Ascending aorta (tissue), 2 donors: ENCODE measurements around the gene KCNIP4. TPM values are rescaled to one million over a fixed set of nuclear protein-coding genes. Genes with fewer than 3 reads are reported as not detected.

ENCODE experiments used
- DNase-seq, 2 donors: peaks; one replicate each; pipeline ENCODE4 v3.0.0-alpha.2; 2019; ENCODE audit warnings: low spot score in 2 of 2
- H3K27ac ChIP-seq, 2 donors: fragments of 200-600 bp; sonication (generic); one replicate each; pipeline ENCODE4 v1.5.1; 2016 to 2017; ENCODE audit warnings: mild to moderate bottlenecking in 1 of 2
- H3K27me3 ChIP-seq: fragments of 200-600 bp; sonication (generic); one replicate; pipeline ENCODE4 v1.5.1; 2017
- H3K36me3 ChIP-seq, 2 donors: fragments of 200-600 bp; sonication (generic); one replicate each; pipeline ENCODE4 v1.5.1; 2016
- H3K4me1 ChIP-seq, 2 donors: fragments of 200-600 bp; sonication (generic); one replicate each; pipeline ENCODE4 v1.5.1; 2016 to 2017; ENCODE audit warnings: mild to moderate bottlenecking in 1 of 2
- H3K4me3 ChIP-seq, 2 donors: fragments of 200-600 bp; sonication (generic); one replicate each; pipeline ENCODE4 v1.5.1; 2016 to 2017; ENCODE audit warnings: mild to moderate bottlenecking in 1 of 2
- H3K9me3 ChIP-seq, 2 donors: fragments of 200-600 bp; sonication (generic); one replicate each; pipeline ENCODE4 v1.5.1; 2016
- intact Hi-C: fragments of 100-400 bp; cut with DNase I; formaldehyde crosslinking; loops from one replicate; pipeline ENCODE4 v1.15.1; 2023
- total RNA-seq: library from RNA; depleted of rRNA; stranded (reverse); fragments of >200 nt; gene quantifications from one replicate; pipeline ENCODE4 v1.1.0, GENCODE V29; 2016
- TF ChIP-seq, protein P1 (sequence below), 3 experiments: fragments of 200-600 bp in 2 of 3; fragments of 450-650 bp in 1 of 3; sonication (generic) in 2 of 3; IDR thresholded peaks; one replicate each; pipeline ENCODE4 v1.5.1; 2016 to 2019; ENCODE audit warnings: antibody characterized with exemption in 3 of 3, mild to moderate bottlenecking in 1 of 3, moderate library complexity in 1 of 3

KCNIP4 gene
- total RNA-seq, 1 donor from 2014 or later, result not detected

DNA sequence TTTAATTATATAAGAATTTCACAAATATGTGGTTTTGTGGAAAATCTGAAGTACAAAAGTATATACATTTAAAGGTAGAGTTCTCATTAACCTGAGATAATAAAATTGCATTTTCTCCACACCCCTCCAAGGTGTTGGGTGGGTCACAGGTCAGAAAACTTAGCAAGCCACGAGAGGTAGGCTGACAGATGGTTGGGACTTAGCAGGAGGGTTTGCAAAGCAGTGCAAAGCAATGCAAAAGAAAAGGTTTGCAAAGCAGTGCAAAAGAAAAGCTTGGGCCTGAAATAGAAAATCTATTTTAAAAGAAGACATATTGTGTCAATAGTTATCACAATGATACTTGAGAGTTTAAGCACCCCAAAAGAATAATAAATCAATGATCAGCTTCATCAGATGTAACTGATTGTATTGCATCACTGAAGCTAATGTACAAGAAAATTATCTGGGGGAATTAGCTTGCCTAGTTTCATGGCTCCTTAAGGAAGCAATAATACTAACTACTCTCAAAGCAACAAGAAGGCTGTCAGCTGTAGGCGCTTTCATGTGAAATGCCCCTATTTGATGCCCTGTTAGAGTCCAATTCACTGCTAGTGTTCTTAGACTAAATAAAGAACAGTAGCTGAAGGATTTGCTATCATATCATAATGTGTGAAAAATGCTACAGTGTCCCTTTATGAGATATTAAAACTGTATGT, 319.5 kb downstream of the KCNIP4 start:
- Histone ChIP-seq H3K36me3 (no peaks in the 10 kb centered on the region), H3K27me3 (no peaks in the 10 kb centered on the region), H3K27ac (no peak overlapping the region), H3K4me3 (no peak overlapping the region), H3K4me1 (no peaks in the 10 kb centered on the region), H3K9me3 (no peaks in the 10 kb centered on the region)
- DNase-seq, result no peak
- intact Hi-C loops, result no loop called here
- TF ChIP-seq, protein P1, sequence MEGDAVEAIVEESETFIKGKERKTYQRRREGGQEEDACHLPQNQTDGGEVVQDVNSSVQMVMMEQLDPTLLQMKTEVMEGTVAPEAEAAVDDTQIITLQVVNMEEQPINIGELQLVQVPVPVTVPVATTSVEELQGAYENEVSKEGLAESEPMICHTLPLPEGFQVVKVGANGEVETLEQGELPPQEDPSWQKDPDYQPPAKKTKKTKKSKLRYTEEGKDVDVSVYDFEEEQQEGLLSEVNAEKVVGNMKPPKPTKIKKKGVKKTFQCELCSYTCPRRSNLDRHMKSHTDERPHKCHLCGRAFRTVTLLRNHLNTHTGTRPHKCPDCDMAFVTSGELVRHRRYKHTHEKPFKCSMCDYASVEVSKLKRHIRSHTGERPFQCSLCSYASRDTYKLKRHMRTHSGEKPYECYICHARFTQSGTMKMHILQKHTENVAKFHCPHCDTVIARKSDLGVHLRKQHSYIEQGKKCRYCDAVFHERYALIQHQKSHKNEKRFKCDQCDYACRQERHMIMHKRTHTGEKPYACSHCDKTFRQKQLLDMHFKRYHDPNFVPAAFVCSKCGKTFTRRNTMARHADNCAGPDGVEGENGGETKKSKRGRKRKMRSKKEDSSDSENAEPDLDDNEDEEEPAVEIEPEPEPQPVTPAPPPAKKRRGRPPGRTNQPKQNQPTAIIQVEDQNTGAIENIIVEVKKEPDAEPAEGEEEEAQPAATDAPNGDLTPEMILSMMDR (IDR thresholded peaks at IDR 0.05), result no peak

DNA sequence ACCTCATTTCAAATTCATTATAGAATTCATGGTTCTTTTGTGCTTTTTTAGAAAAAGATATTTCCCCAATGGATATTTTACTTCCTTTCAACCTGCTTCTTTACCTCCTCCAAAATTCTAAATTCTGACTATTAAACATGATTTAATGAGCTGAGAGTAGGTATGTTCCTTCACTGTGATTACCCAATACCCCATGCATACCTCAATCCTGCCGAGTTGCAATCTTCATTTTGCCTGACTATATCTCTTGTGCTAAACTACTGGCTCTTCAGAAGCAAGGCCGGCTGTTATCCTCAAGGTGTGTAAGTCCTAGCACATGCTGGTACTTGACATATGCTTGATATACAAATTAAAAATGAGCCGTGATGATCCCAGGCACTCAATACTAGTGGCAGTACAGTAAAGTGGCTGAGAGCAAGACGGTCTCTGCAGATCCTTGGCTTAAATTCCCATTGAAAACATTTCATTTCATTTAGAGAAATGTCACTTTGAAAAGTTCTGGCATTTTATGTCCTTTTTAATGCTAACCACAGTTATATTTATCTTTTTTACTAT, 320.4 kb downstream of the KCNIP4 start:
- TF ChIP-seq, protein P1 (IDR thresholded peaks at IDR 0.05), result no peak
- no peaks in the 10 kb centered on the region for H3K4me1 ChIP-seq
- no peaks in the 10 kb centered on the region for H3K9me3 ChIP-seq
- H3K27ac ChIP-seq, result no peak overlapping the region
- no peaks in the 10 kb centered on the region for H3K36me3 ChIP-seq
- no peak for DNase-seq
- intact Hi-C loops, result no loop called here
- H3K27me3 ChIP-seq, result no peaks in the 10 kb centered on the region
- H3K4me3 ChIP-seq, result no peak overlapping the region

DNA sequence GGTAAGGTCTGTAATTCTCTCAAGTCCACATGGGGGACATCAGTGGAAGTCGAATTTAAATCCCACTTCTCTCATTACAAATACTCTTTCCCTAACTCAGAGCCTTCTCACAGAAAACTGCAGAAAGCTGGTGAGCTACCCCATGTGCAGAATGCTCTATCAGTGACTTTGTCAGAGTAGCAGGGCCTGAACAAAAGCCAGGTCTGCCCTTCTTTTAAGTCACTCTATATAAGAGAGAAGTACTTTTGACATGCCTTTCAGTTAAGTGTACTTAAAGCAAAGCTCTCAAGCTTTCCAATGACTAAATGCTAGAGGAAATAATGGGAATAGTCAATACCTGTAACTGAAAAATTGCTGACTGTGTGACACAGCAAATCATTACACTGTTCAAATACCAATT, 323.1 kb downstream of the KCNIP4 start:
- no peak overlapping the region for H3K27ac ChIP-seq
- TF ChIP-seq, protein P1 (IDR thresholded peaks at IDR 0.05), result no peak
- H3K27me3 ChIP-seq, result no peaks in the 10 kb centered on the region
- H3K9me3 ChIP-seq, result no peaks in the 10 kb centered on the region
- no peak overlapping the region for H3K4me3 ChIP-seq
- no peak for DNase-seq
- H3K4me1 ChIP-seq, result no peaks in the 10 kb centered on the region
- H3K36me3 ChIP-seq, result no peaks in the 10 kb centered on the region
- intact Hi-C loops, result no loop called here

DNA sequence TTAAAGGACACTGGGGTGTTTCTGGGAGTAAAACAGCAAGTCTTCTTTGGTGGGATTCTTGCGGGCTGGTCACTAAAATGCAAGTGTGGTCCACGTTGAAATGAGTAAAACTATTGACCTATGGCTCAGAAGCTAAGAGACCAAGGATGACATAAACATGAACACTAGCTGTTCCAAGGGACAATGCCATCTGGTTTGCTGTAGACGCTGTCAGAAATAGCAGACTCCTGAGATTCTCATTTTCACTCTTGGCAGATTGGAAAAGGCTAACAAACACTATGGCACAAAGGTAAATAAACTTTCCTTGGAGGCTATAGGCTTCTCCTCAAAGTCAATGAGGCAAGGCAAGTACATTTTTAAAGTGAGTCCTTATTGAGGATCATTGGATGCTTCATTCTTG, 343.6 kb downstream of the KCNIP4 start:
- no peaks in the 10 kb centered on the region for H3K4me1 ChIP-seq
- DNase-seq, result no peak
- TF ChIP-seq, protein P1 (IDR thresholded peaks at IDR 0.05), result no peak
- H3K27ac ChIP-seq, result no peak overlapping the region
- no peaks in the 10 kb centered on the region for H3K36me3 ChIP-seq
- intact Hi-C loops, result no loop called here
- H3K9me3 ChIP-seq, result no peaks in the 10 kb centered on the region
- H3K27me3 ChIP-seq, result no peaks in the 10 kb centered on the region
- H3K4me3 ChIP-seq, result no peak overlapping the region

DNA sequence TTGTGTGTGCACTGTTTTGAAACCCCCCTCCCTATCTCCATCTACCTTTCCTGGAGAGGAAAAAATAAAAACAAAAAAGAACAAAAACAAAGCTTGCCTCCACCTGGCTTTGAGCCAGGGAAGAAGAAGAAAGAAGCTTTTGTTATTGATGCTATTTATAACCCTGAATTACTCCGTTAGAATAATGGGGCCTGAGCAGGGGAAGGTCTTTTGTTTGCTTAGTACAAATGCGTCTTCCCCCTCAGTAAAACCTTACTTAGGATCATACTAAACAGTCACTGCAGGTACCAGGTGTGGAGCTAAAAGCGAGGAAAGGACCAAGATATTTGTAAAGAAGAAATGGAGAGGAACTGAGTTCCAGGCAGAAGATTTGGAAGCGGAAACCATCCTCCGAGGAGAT, 352.1 kb downstream of the KCNIP4 start:
- Histone ChIP-seq H3K4me1 (no peaks in the 10 kb centered on the region), H3K9me3 (no peaks in the 10 kb centered on the region), H3K4me3 (no peak overlapping the region), H3K27ac (no peak overlapping the region), H3K36me3 (no peaks in the 10 kb centered on the region), H3K27me3 (no peaks in the 10 kb centered on the region)
- intact Hi-C loops, result no loop called here
- TF ChIP-seq, protein P1 (IDR thresholded peaks at IDR 0.05), result no peak
- no peak for DNase-seq
